ENCODE results near the gene AIG1. TPM values are rescaled to one million over a fixed set of nuclear protein-coding genes. Genes with fewer than 3 reads are reported as not detected.
"Not testable (repeated sequence)": the region's sequence is repeated elsewhere in the genome, so short reads cannot be mapped to it uniquely, and the experiment has no call there.

AIG1 gene
- total RNA-seq, 2 experiments from 2014 or later, result 0.40 to 0.85 TPM

DNA sequence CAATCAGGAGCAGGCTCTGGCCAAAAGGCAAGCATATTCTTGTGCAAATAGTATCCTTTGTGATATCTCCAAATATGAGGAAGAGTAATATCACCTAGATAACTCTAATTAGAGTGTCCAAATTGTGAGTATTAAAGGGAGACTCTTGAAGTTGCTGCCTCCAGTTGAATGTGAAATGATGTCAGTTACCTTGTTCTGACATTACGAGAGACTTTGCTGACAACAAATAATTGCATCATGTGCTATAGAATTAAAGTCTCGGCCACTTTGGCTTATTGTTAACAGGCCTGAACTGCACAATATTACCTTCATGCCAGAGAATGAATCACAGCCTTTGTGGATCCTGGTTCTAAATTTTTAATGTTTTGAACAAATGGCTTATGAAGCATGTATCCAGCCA is 106.5 kb downstream of the AIG1 start:
- H2AFZ ChIP-seq (ENCODE audit: low read length), result no peak overlapping the region
- no peaks in the 10 kb centered on the region for H3K79me2 ChIP-seq (ENCODE audit: insufficient read depth, low read depth, low read length)
- intact Hi-C loops (cut with micrococcal nuclease; ENCODE audit: unreplicated experiment), result no loop called here
- CTCF ChIA-PET (ENCODE audit: unreplicated experiment), result no interaction called here
- no peaks in the 10 kb centered on the region for H3K9me2 ChIP-seq (ENCODE audit: insufficient read depth, low read length)
- no peaks in the 10 kb centered on the region for H3K4me1 ChIP-seq (ENCODE audit: insufficient read depth, low read length, poor library complexity, severe bottlenecking)
- no peak overlapping the region for H3K4me2 ChIP-seq (ENCODE audit: low read length)
- H4K20me1 ChIP-seq (ENCODE audit: insufficient read depth, low read length), result no peaks in the 10 kb centered on the region
- no peak overlapping the region for H3K27ac ChIP-seq (ENCODE audit: low read depth, low read length, poor library complexity, severe bottlenecking)
- DNase-seq (ENCODE audit: low spot score), result no peak
- H3K9me3 ChIP-seq (ENCODE audit: low read length), result no peaks in the 10 kb centered on the region
- H3K4me3 ChIP-seq (ENCODE audit: low read depth, low read length, poor library complexity, severe bottlenecking), result no peak overlapping the region
- H3K36me3 ChIP-seq (ENCODE audit: insufficient read depth, low read length), result no peaks in the 10 kb centered on the region
- TF ChIP-seq EZH2phosphoT487 (IDR thresholded peaks at IDR 0.05; ENCODE audit: borderline replicate concordance, low read depth, low read length), result no peak
- TF ChIP-seq, protein P1, sequence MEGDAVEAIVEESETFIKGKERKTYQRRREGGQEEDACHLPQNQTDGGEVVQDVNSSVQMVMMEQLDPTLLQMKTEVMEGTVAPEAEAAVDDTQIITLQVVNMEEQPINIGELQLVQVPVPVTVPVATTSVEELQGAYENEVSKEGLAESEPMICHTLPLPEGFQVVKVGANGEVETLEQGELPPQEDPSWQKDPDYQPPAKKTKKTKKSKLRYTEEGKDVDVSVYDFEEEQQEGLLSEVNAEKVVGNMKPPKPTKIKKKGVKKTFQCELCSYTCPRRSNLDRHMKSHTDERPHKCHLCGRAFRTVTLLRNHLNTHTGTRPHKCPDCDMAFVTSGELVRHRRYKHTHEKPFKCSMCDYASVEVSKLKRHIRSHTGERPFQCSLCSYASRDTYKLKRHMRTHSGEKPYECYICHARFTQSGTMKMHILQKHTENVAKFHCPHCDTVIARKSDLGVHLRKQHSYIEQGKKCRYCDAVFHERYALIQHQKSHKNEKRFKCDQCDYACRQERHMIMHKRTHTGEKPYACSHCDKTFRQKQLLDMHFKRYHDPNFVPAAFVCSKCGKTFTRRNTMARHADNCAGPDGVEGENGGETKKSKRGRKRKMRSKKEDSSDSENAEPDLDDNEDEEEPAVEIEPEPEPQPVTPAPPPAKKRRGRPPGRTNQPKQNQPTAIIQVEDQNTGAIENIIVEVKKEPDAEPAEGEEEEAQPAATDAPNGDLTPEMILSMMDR (conservative IDR thresholded peaks at IDR 0.05; ENCODE audit: low read length), result no peak
- POLR2A ChIA-PET, result interaction anchor here (0.5 to 1.3 kb wide), 2 partner anchors 8 to 72 kb away, joined by 3 to 7 read pairs; no protein-coding TSS in a partner anchor
- no TSS peak for BruUV-seq (replicated peaks)

DNA sequence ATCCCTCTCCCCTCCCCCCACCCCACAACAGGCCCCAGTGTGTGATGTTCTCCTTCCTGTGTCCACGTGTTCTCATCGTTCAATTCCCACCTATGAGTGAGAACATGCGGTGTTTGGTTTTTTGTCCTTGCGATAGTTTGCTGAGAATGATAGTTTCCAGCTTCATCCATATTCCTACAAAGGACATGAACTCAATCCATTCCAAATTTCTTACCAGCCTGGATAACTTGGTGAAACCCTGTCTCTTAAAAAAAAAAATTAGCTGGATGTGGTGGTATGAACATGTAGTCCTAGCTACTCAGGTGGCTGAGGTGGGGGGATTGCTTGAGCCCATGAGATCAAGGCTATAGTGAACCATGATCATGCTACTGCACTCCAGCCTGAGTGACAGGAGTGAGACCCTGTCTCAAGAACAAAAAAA is 107.7 kb downstream of the AIG1 start:
- CTCF ChIA-PET (ENCODE audit: unreplicated experiment); H4K20me1 ChIP-seq (ENCODE audit: insufficient read depth, low read length); DNase-seq (ENCODE audit: low spot score); POLR2A ChIA-PET; H2AFZ ChIP-seq (ENCODE audit: low read length); BruUV-seq (replicated peaks); H3K79me2 ChIP-seq (ENCODE audit: insufficient read depth, low read depth, low read length); H3K9me3 ChIP-seq (ENCODE audit: low read length); H3K27ac ChIP-seq (ENCODE audit: low read depth, low read length, poor library complexity, severe bottlenecking); H3K4me3 ChIP-seq (ENCODE audit: low read depth, low read length, poor library complexity, severe bottlenecking); H3K36me3 ChIP-seq (ENCODE audit: insufficient read depth, low read length); intact Hi-C loops (cut with micrococcal nuclease; ENCODE audit: unreplicated experiment); H3K4me2 ChIP-seq (ENCODE audit: low read length); H3K4me1 ChIP-seq (ENCODE audit: insufficient read depth, low read length, poor library complexity, severe bottlenecking); H3K9me2 ChIP-seq (ENCODE audit: insufficient read depth, low read length): not testable (repeated sequence)

DNA sequence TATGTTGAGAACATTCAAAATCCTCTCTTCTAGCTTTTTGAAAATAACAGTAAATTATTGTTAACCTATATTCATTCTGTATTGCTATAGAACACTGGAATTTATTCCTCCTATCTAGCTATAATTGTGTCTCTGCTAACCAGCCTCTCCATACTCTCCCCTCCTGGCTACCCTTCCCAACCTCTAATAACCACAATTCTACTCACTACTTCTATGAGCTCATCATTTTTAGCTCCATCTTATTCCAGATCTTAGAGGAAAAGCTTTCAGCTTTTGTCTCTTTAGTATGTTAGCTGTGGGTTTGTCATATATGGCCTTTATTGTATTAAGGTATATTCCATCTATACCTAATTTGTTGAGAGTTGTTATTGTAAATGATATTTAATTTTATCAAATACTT is 108.8 kb downstream of the AIG1 start:
- TF ChIP-seq EZH2phosphoT487 (IDR thresholded peaks at IDR 0.05; ENCODE audit: borderline replicate concordance, low read depth, low read length), result no peak
- TF ChIP-seq, protein P1 (conservative IDR thresholded peaks at IDR 0.05; ENCODE audit: low read length), result no peak
- H3K27ac ChIP-seq (ENCODE audit: low read depth, low read length, poor library complexity, severe bottlenecking), result no peak overlapping the region
- no peak overlapping the region for H3K4me3 ChIP-seq (ENCODE audit: low read depth, low read length, poor library complexity, severe bottlenecking)
- no peak for DNase-seq (ENCODE audit: low spot score)
- H3K79me2 ChIP-seq (ENCODE audit: insufficient read depth, low read depth, low read length), result no peaks in the 10 kb centered on the region
- ChIA-PET CTCF (ENCODE audit: unreplicated experiment) (no interaction called here), POLR2A (interaction anchor here (0.6 to 0.7 kb wide), 2 partner anchors 17 to 81 kb away, joined by 3 read pairs; no protein-coding TSS in a partner anchor)
- no peaks in the 10 kb centered on the region for H3K9me2 ChIP-seq (ENCODE audit: insufficient read depth, low read length)
- H3K9me3 ChIP-seq (ENCODE audit: low read length), result no peaks in the 10 kb centered on the region
- intact Hi-C loops (cut with micrococcal nuclease; ENCODE audit: unreplicated experiment), result no loop called here
- H3K4me2 ChIP-seq (ENCODE audit: low read length), result no peak overlapping the region
- H3K36me3 ChIP-seq (ENCODE audit: insufficient read depth, low read length), result no peaks in the 10 kb centered on the region
- no peaks in the 10 kb centered on the region for H4K20me1 ChIP-seq (ENCODE audit: insufficient read depth, low read length)
- no TSS peak for BruUV-seq (replicated peaks)
- H3K4me1 ChIP-seq (ENCODE audit: insufficient read depth, low read length, poor library complexity, severe bottlenecking), result no peaks in the 10 kb centered on the region
- H2AFZ ChIP-seq (ENCODE audit: low read length), result no peak overlapping the region
